Smooth muscle cell of the umbilical artery (primary cell): ENCODE results near the gene SPN. TPM values are rescaled to one million over a fixed set of nuclear protein-coding genes. Genes with fewer than 3 reads are reported as not detected.

Experiments
- total RNA-seq: library from RNA; depleted of rRNA; stranded (reverse); fragments of >200 nt; gene quantifications from 2 replicates; pipeline ENCODE4 v1.2.3, GENCODE V29; 2014

The SPN gene
- not detected in 2 replicates for total RNA-seq

DNA sequence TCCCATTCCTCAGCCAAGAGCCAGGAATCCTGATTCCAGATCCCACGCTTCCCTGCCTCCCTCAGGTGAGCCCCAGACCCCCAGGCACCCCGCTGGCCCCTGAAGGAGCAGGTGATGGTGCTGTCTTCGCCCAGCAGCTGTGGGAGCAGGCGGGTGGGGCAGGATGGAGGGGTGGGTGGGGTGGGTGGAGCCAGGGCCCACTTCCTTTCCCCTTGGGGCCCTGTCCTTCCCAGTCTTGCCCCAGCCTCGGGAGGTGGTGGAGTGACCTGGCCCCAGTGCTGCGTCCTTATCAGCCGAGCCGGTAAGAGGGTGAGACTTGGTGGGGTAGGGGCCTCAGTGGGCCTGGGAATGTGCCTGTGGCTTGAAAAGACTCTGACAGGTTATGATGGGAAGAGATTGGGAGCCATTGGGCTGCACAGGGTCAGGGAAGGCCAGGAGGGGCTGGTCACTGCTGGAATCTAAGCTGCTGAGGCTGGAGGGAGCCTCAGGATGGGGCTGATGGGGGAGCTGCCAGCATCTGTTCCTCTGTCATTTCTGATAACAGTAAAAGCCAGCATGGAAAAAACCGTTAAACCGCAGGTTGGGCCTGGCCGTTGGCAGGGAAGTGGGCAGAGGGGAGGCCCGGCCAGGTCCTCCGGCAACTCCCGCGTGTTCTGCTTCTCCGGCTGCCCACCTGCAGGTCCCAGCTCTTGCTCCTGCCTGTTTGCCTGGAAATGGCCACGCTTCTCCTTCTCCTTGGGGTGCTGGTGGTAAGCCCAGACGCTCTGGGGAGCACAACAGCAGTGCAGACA, at the start of gene SPN:
Gene SPN (plus strand): TSS at position 232 of the 791 bp plus-strand sequence. CDS start 482 bp downstream, at position 714.

GRCh38 chr16:29678691-29679267, 15.7 kb downstream of the SPN start, which contains the start of gene QPRT:
Gene QPRT (plus strand): TSS chr16:29679180. CDS start chr16:29679198, 18 bp downstream.

Other genes with a start within 250 kb of the SPN start
- 17.0 and 19.6 TPM in 2 replicates for gene BOLA2, start 208.9 kb upstream of the SPN start, total RNA-seq
- 6.2 and 20.2 TPM in 2 replicates for gene SLX1B, start 208.7 kb upstream of the SPN start, total RNA-seq
- gene SULT1A4, start 203.3 kb upstream of the SPN start, total RNA-seq = 2.1 TPM in 1 of 2 replicates, not detected in the other
- gene NPIPB12, start 156.8 kb upstream of the SPN start, total RNA-seq = 11.0 and 27.6 TPM in 2 replicates
- gene QPRT, start 15.9 kb downstream of the SPN start, total RNA-seq = 31.1 and 57.9 TPM in 2 replicates
- not detected in 2 replicates for gene C16orf54, start 82.7 kb downstream of the SPN start, total RNA-seq
- not detected in 2 replicates for gene ZG16, start 115.0 kb downstream of the SPN start, total RNA-seq
- 9.8 and 33.5 TPM in 2 replicates for gene KIF22, start 127.5 kb downstream of the SPN start, total RNA-seq
- gene MAZ, start 143.3 kb downstream of the SPN start, total RNA-seq = 89.4 and 125 TPM in 2 replicates
- gene PRRT2, start 148.9 kb downstream of the SPN start, total RNA-seq = 1.2 and 4.4 TPM in 2 replicates
- gene PAGR1, start 152.9 kb downstream of the SPN start, total RNA-seq = 16.3 and 18.1 TPM in 2 replicates
- 209 and 363 TPM in 2 replicates for gene MVP, start 157.2 kb downstream of the SPN start, total RNA-seq
- gene CDIPT, start 200.0 kb downstream of the SPN start, total RNA-seq = 69.5 and 81.7 TPM in 2 replicates
- gene SEZ6L2, start 236.3 kb downstream of the SPN start, total RNA-seq = 18.4 and 37.0 TPM in 2 replicates
- gene ASPHD1, start 237.2 kb downstream of the SPN start, total RNA-seq = 8.0 and 12.5 TPM in 2 replicates